AG04450 (cell line): ENCODE results near the gene C20orf144. TPM values are rescaled to one million over a fixed set of nuclear protein-coding genes. Genes with fewer than 3 reads are reported as not detected.

Experiments used
- polyA plus RNA-seq: library from polyadenylated mRNA; depleted of rRNA; stranded (reverse); fragments of >200 nt; gene quantifications from 2 replicates; pipeline ENCODE4 v1.2.3, GENCODE V29; 2011; rRNA removed

C20orf144 gene
- polyA plus RNA-seq, 1 experiment, result 0.14 TPM

Other genes with a start within 250 kb of the C20orf144 start
- 6.5 and 9.5 TPM in 2 replicates for gene SNTA1, start 218.6 kb upstream of the C20orf144 start, polyA plus RNA-seq
- 10.2 and 11.3 TPM in 2 replicates for gene CBFA2T2, start 172.2 kb upstream of the C20orf144 start, polyA plus RNA-seq
- gene ACTL10, start 4.6 kb downstream of the C20orf144 start, polyA plus RNA-seq, result 0.31 and 0.41 TPM in 2 replicates
- 11.7 and 15.7 TPM in 2 replicates for gene NECAB3, start 12.1 kb downstream of the C20orf144 start, polyA plus RNA-seq
- 2.6 and 3.0 TPM in 2 replicates for gene E2F1, start 24.1 kb downstream of the C20orf144 start, polyA plus RNA-seq
- 5.9 and 6.0 TPM in 2 replicates for gene PXMP4, start 58.0 kb downstream of the C20orf144 start, polyA plus RNA-seq
- 1.5 and 1.6 TPM in 2 replicates for gene ZNF341, start 69.7 kb downstream of the C20orf144 start, polyA plus RNA-seq
- 92.4 and 97.4 TPM in 2 replicates for gene CHMP4B, start 149.0 kb downstream of the C20orf144 start, polyA plus RNA-seq